Erythroblast (primary cell): ENCODE results near the gene PRPF38A.

Experiments used
- GATA1 ChIP-seq: IDR thresholded peaks from 2 replicates; pipeline ENCODE4 v1.6.1; 2011; ENCODE audit warnings: low read depth, mild to moderate bottlenecking, control low read depth, low read length, moderate library complexity
- POLR2A ChIP-seq: IDR thresholded peaks from 2 replicates; pipeline ENCODE4 v1.6.1; 2011; ENCODE audit warnings: mild to moderate bottlenecking, low read length

- TF ChIP-seq POLR2A = no peak
- no peak for TF ChIP-seq GATA1
These were observed 47.0 kb upstream of the PRPF38A start for GRCh38 chr1:52357397-52357796.
